Stimulated activated CD8-positive, alpha-beta memory T cell treated with anti-CD3 and anti-CD28 coated beads, Interleukin-4, amount 100 ng/mL, for 24 hours (primary cell): ENCODE measurements around the gene ASPHD2.
A peak's percentile ranks its signal among the peaks of the same experiment; 100 is the strongest.
"Not testable (repeated sequence)": the region's sequence is repeated elsewhere in the genome, so short reads cannot be mapped to it uniquely, and the experiment has no call there.

Source experiments
- DNase-seq: peaks from one replicate; pipeline ENCODE4 v3.0.0-alpha.2; 2020; ENCODE audit warnings: low read depth

ASPHD2 gene, protein sequence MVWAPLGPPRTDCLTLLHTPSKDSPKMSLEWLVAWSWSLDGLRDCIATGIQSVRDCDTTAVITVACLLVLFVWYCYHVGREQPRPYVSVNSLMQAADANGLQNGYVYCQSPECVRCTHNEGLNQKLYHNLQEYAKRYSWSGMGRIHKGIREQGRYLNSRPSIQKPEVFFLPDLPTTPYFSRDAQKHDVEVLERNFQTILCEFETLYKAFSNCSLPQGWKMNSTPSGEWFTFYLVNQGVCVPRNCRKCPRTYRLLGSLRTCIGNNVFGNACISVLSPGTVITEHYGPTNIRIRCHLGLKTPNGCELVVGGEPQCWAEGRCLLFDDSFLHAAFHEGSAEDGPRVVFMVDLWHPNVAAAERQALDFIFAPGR

GRCh38 chr22:26428515-26429457 lies at the start of gene ASPHD2:
ASPHD2 (plus strand) TSS chr22:26429260; CDS start chr22:26433616, 4,356 bp downstream.
- peak; percentile 69 for DNase-seq

DNA sequence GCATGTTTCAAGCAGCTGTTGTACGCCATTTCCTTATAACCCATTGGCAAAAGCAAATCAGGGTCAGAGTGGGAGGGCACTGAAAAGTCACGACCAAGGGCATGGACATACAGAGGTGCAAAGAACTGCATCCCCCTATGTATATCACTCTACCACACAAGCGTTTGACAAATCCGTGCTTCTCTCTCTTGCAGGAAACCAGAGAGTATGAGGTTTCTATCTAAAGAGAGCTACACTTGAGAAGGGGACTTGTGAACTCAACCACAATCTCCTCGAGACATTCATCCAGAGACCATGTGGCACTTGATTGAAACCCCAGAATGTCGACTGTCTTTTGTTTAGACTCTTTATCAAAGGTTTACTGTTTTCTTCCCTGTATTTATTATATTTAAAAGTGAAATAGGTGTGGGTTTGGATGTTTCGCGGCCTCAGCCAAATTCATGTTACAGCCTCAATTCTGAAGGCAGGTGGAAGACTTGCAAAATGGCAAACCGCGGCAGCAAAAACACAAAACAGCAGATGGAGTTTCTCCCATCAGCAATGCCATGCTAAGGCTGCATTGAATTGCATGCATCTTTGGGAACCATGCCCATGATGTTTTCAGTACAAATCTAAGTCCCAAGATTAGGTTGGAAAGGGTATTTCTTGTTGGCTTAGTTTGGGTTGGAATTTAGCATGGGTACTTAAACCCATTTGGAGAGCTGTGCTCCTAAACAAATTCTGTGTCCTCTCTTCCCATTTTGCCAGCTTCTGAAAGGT lies 48.8 kb upstream of the ASPHD2 start:
- DNase-seq, result no peak

GRCh38 chr22:26382782-26383181 lies 46.3 kb upstream of the ASPHD2 start:
- DNase-seq, result no peak

DNA sequence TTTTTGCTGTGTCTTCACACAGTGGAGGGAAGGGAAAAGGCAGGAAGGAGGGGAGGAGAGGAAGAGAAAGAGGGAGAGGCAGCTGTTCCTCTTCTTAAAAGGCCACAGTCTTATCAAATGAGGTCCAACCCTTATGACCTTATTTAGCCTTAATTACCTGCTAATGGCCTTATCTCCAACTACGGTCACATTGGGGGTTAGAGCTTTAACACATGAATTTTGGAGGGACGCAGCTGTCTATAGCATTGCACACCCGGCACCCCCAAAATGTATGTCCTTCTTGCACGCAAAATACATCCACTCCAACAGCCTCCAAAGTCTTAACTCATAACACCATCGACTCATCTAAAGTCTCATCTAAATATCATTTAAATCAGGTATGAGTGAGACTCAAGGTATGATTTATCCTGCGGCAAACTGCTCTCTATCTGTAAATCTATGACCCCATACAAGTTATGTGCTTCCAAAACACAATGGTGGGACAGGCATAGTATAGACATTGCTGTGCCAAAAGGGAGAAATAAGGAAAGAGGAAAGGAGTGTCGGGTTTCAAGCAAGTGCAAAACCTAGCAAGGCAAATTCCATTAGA lies 45.0 kb upstream of the ASPHD2 start:
- DNase-seq, result no peak

- DNase-seq, result no peak
Observed at GRCh38 chr22:26385164-26385563, 43.9 kb upstream of the ASPHD2 start.

DNA sequence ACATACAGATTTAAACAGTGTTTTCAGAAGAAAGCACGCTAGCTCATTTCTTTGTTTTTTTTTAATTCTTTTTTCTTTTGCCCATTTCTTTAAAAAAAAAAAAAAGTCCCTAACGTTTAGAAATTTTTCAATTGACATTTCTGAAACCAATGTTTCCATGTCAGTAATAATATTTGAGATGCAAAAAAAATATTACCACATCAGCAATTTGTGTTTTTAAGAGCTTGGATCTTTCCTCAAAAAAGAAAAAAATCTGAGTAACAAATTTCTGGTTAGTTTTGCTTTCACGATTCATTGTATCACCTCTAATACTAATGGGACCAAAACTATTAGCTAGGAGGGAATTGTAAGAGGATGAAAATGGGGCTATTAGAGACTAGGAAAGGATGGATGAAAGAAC lies 39.9 kb upstream of the ASPHD2 start:
- DNase-seq, result no peak

DNA sequence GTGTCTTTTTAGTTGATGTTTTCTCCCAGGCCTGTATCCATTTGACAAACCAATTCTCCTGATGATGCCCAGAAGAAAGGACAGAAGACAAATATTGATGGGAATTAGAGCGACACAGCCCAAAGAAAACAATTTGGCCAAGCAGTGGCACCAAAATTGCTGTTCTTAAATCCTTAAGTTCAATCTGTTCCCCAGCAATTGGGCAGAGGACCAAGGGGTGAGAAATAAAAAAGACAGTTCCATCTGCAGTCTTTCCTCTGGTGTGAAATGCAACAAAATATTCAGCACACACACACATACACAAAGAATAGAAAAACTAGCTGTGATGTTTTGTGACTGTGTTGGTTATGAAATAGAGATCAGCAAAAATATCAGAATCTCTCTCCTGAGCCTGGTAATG lies 38.0 kb upstream of the ASPHD2 start:
- DNase-seq, result no peak

DNA sequence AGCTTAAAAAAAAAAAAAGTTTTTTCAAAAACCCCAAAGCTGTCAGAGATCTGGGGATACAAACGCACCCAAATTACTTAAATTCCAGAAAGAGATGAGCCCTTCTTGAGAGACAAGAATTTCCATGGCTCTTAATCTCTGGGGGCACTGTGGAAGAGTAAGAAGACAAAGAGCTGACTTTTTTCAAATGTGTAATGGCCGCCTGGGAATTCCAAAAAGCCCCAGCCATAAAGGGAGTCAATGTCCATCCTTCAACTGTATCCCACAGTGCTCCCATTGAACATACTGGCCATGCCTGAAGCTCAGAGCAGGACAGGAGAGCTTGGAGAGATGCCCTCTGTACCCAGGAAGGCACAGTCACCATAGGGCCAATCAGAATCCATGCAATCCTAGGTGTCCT lies 37.4 kb upstream of the ASPHD2 start:
- no peak for DNase-seq

GRCh38 chr22:26393929-26394328 lies 35.1 kb upstream of the ASPHD2 start:
- DNase-seq, result no peak

DNA sequence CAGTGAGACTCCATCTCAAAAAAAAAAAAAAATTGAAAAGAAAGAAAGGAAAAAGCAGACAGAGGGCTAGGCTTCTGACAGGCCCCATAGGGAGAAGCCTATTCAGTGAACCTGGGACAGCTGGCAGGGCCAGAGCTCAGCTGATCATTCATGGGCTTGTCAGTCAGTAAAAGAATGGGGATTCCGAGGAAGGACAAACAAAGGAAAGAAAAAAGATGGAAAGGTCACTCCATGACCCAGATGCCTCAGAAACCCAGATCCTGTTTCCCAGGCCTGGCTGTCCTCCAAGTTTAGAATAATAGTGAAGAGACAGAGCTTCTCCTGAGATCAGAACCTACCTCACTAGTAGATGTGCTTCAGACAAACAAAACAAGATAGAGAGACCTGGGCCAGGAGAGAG lies 34.3 kb upstream of the ASPHD2 start:
- no peak for DNase-seq

DNA sequence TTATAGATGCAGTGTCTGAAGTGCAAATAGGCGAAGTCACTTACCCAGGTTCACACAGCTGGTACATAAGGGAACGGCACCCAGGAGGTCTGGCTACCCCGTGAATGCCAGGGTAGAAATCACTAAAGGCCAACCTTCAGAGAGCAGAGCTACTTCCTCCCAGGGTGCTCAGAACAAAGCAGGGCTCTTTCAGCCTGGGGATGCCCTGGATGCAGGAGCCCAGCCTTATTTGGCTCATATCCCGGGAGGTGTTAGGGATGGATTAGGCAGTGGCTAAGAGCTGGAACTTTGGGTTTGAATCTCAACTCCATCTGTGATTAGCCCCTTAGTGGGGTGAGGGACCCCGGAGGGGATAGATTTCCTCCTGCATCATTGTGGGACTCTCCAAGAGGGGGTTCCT lies 33.1 kb upstream of the ASPHD2 start:
- no peak for DNase-seq

- DNase-seq, result peak; percentile 26
Observed at GRCh38 chr22:26398741-26399153, 30.3 kb upstream of the ASPHD2 start.

DNA sequence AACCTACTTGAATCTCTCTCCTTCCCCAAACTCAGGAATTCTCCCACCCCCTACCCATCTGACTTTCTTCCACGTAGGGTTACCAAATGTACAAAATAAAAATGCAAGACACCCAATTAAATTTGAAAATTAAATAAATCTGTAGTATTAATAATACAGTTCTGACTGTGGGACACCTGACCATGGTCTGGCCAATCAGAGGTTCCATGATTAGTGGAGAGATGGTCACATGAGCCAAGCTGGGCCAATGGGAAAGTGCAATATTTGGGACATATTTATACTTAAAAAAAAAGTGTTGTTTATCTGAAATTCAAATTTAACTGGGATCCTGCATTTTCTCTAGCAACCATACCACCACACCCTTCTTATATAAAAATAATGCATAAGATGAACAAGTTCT lies 29.8 kb upstream of the ASPHD2 start:
- no peak for DNase-seq

GRCh38 chr22:26401726-26402125 lies 27.3 kb upstream of the ASPHD2 start:
- DNase-seq, result no peak

DNA sequence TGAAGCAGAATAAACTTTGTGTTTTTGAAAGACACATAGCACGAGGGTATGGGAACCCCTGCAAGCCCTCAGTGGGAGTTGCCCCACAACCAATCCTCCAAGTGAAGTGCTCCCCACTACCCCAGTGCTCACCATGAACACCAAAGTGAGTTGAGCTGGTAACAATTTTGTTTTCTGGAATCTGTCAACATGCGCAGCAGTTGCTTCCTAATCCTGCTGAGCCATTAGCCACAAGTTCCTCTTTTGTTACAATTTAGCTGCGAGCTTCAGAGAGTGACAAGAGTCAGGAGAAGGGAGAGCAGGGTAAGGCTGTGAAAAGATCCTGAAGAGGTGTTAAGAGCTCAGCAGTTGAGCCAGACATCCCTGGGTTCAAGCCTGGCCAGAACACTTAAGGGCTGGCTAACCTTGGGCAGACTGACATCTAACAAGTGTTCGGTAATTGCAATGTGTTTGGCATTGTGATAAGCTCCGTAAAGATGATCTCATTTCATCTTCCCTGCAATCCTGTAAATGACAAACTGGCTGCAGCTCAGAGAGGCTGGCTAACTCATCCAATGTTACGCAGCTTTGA lies 24.1 kb upstream of the ASPHD2 start:
- DNase-seq, result no peak

DNA sequence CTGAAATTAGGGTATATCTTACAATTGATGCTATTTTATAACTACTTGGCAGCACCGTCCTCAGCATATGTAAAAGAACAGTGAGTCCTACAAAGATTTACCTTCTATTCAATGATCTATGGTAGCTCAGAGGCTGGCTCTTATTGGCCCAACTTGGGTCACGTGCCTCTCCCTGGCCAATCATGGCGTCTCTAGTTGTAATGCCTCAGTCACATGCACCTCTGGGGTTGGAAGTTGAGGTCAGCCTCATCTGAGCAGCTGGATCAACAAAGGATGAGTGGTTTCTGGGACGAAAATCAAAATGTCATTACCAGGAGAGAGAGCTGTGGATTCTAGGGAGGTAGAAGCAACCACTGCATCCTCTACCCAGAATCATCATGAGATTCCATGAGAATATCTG lies 22.9 kb upstream of the ASPHD2 start:
- DNase-seq, result no peak

- DNase-seq, result not testable (repeated sequence)
Observed at GRCh38 chr22:26408562-26409220, 20.4 kb upstream of the ASPHD2 start.

- no peak for DNase-seq
Observed at GRCh38 chr22:26409719-26410335, 19.2 kb upstream of the ASPHD2 start.

GRCh38 chr22:26410386-26410785 lies 18.7 kb upstream of the ASPHD2 start:
- DNase-seq, result no peak

DNA sequence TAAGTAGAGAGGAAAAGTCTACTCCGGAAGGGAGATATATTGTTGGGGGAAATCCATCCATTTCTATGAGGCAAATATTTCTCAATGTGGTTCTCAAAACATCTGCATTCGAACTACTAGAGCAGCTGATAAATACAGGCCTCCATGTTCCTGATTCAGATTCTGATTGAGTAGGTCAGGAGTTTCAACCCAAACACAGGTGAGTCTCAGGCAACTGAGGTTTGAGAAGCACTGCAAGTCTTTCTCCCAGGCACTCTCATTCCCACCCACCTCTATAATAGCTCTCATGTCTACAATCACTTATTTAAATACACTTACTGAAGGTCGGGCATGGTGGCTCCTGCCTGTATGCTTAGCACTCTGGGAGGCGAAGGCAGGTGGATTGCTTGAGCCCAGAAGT lies 14.7 kb upstream of the ASPHD2 start:
- DNase-seq, result no peak

- no peak for DNase-seq
Observed at GRCh38 chr22:26416256-26416655, 12.8 kb upstream of the ASPHD2 start.
